Tibial artery (tissue), 4 donors: ENCODE data around the gene OSER1.

Source experiments
- DNase-seq, 2 donors: peaks; one replicate each; pipeline ENCODE4 v3.0.0-alpha.2; 2019
- H3K27ac ChIP-seq, 2 donors: fragments of 200-600 bp; sonication (generic) in 1 of 2; 1 replicate in 1 of 2; 2 replicates in 1 of 2; pipeline ENCODE4 v1.5.1; 2018 to 2019; ENCODE audit warnings: mild to moderate bottlenecking in 1 of 2
- H3K27me3 ChIP-seq, 2 donors: fragments of 200-600 bp; sonication (generic) in 1 of 2; one replicate each; pipeline versions ENCODE4 v1.5.1 to v1.6.0; 2016 to 2019
- H3K36me3 ChIP-seq, 3 donors: fragments of 200-600 bp; sonication (generic) in 2 of 3; one replicate each; pipeline ENCODE4 v1.5.1; 2016 to 2019; ENCODE audit warnings: mild to moderate bottlenecking in 2 of 3
- H3K4me1 ChIP-seq, 4 donors: fragments of 200-600 bp; sonication (generic) in 2 of 4; 1 replicate in 3 of 4; 2 replicates in 1 of 4; pipeline ENCODE4 v1.5.1; 2016 to 2019
- H3K4me3 ChIP-seq, 2 donors: fragments of 200-600 bp; sonication (generic) in 1 of 2; 1 replicate in 1 of 2; 2 replicates in 1 of 2; pipeline ENCODE4 v1.5.1; 2018 to 2019; ENCODE audit warnings: mild to moderate bottlenecking in 2 of 2
- H3K9me3 ChIP-seq, 3 donors: fragments of 200-600 bp; sonication (generic) in 1 of 3; one replicate each; pipeline ENCODE4 v1.5.1; 2016 to 2019
- CTCF ChIP-seq, 2 experiments: fragments of 200-600 bp in 1 of 2; fragments of 450-650 bp in 1 of 2; IDR thresholded peaks; one replicate each; pipeline ENCODE4 v1.5.1; 2017 to 2019; ENCODE audit warnings: antibody characterized with exemption in 2 of 2, mild to moderate bottlenecking in 1 of 2, moderate library complexity in 1 of 2
- intact Hi-C: fragments of 100-400 bp; cut with DNase I; formaldehyde crosslinking; loops from one replicate; pipeline ENCODE4 v1.15.0; 2023; ENCODE audit warnings: low total_unique reads

OSER1 gene

GRCh38 chr20:44173116-44173515, 37.5 kb downstream of the OSER1 start:
- no peak for TF ChIP-seq CTCF (IDR thresholded peaks at IDR 0.05)
- peaks cover 8 to 9% (median 9%) of the 10 kb centered on the region in 3 donors for H3K36me3 ChIP-seq
- H3K4me3 ChIP-seq, result no peak overlapping the region
- no peaks in the 10 kb centered on the region for H3K27me3 ChIP-seq
- peak overlapping the region; percentile 70 to 95 for H3K27ac ChIP-seq
- no peak for DNase-seq
- intact Hi-C loops, result no loop called here
- peaks cover 0 to 100% (median 58%) of the 10 kb centered on the region in 4 donors for H3K4me1 ChIP-seq
- no peaks in the 10 kb centered on the region for H3K9me3 ChIP-seq

DNA sequence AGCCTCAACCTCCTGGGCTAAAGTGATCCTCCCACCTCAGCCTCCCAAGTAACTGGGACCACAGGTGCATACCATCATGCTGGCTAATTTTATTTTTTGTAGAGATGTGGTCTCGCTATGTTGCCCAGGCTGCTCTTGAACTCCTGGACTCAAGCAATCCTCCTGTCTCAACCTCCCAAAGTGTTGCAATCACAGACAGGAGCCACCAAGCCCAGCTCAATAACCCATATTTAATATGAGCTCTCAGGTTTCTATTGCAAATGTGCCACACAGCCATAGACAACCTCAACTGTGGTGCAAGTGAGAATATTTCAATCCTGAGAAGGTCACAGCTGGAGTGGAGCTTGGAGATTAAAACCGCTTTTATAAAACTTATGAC, 38.0 kb downstream of the OSER1 start:
- peak overlapping the region; percentile 70 to 95 for H3K27ac ChIP-seq
- no peak for TF ChIP-seq CTCF (IDR thresholded peaks at IDR 0.05)
- intact Hi-C loops, result no loop called here
- no peaks in the 10 kb centered on the region for H3K9me3 ChIP-seq
- no peaks in the 10 kb centered on the region for H3K27me3 ChIP-seq
- H3K4me3 ChIP-seq, result no peak overlapping the region
- peaks cover 8 to 9% (median 9%) of the 10 kb centered on the region in 3 donors for H3K36me3 ChIP-seq
- H3K4me1 ChIP-seq, result peaks cover 0 to 100% (median 59%) of the 10 kb centered on the region in 4 donors
- DNase-seq, result no peak

GRCh38 chr20:44171775-44172571, 38.6 kb downstream of the OSER1 start:
- H3K4me1 ChIP-seq, result peaks cover 0 to 100% (median 60%) of the 10 kb centered on the region in 4 donors
- H3K27me3 ChIP-seq, result no peaks in the 10 kb centered on the region
- intact Hi-C loops, result no loop called here
- H3K36me3 ChIP-seq, result peaks cover 8 to 9% (median 9%) of the 10 kb centered on the region in 3 donors
- H3K4me3 ChIP-seq, result no peak overlapping the region
- DNase-seq, result no peak
- H3K9me3 ChIP-seq, result no peaks in the 10 kb centered on the region
- peak overlapping the region; percentile 70 to 95 for H3K27ac ChIP-seq
- TF ChIP-seq CTCF (IDR thresholded peaks at IDR 0.05), result no peak

- peak overlapping the region; percentile 70 to 95 for H3K27ac ChIP-seq
- no peaks in the 10 kb centered on the region for H3K27me3 ChIP-seq
- H3K9me3 ChIP-seq, result no peaks in the 10 kb centered on the region
- peaks cover 8 to 9% (median 9%) of the 10 kb centered on the region in 3 donors for H3K36me3 ChIP-seq
- no peak overlapping the region for H3K4me3 ChIP-seq
- intact Hi-C loops, result no loop called here
- peaks cover 0 to 98% (median 59%) of the 10 kb centered on the region in 4 donors for H3K4me1 ChIP-seq
- TF ChIP-seq CTCF (IDR thresholded peaks at IDR 0.05), result no peak
- no peak for DNase-seq
Measured at GRCh38 chr20:44170816-44171410, 39.7 kb downstream of the OSER1 start.

- Histone ChIP-seq H3K36me3 (no peaks in the 10 kb centered on the region), H3K27me3 (no peaks in the 10 kb centered on the region), H3K4me3 (no peak overlapping the region), H3K27ac (peak overlapping the region; percentile 67 to 95), H3K9me3 (no peaks in the 10 kb centered on the region), H3K4me1 (peaks cover 0 to 97% (median 56%) of the 10 kb centered on the region in 4 donors)
- no peak for TF ChIP-seq CTCF (IDR thresholded peaks at IDR 0.05)
- DNase-seq, result no peak
- intact Hi-C loops, result no loop called here
Measured at GRCh38 chr20:44167736-44168135, 42.8 kb downstream of the OSER1 start.
